HEK293 (cell line): ENCODE measurements around the gene RTBDN.

Experiments used
- BCL11B ChIP-seq: fragments of 450-650 bp; formaldehyde crosslinking; IDR thresholded peaks from 2 replicates; pipeline ENCODE4 v1.5.1; 2016; ENCODE audit warnings: low read depth, missing biosample characterization, missing genetic modification characterization
- GLIS1 ChIP-seq: fragments of 450-650 bp; formaldehyde crosslinking; IDR thresholded peaks from 2 replicates; pipeline ENCODE4 v1.5.1; 2016; ENCODE audit warnings: missing biosample characterization, missing genetic modification characterization
- KLF9 ChIP-seq: fragments of 450-650 bp; formaldehyde crosslinking; IDR thresholded peaks from 2 replicates; pipeline ENCODE4 v1.5.1; 2016; ENCODE audit warnings: missing biosample characterization, missing genetic modification characterization, low read depth
- PRDM1 ChIP-seq: fragments of 450-650 bp; formaldehyde crosslinking; IDR thresholded peaks from 2 replicates; pipeline ENCODE4; 2016; ENCODE audit warnings: missing biosample characterization, missing genetic modification characterization
- SCRT1 ChIP-seq: fragments of 450-650 bp; formaldehyde crosslinking; IDR thresholded peaks from 2 replicates; pipeline ENCODE4 v1.5.1; 2016; ENCODE audit warnings: missing biosample characterization, missing genetic modification characterization, borderline replicate concordance
- ZBTB20 ChIP-seq: fragments of 450-650 bp; formaldehyde crosslinking; IDR thresholded peaks from 2 replicates; pipeline ENCODE4 v1.5.1; 2016; ENCODE audit warnings: missing biosample characterization, missing genetic modification characterization
- ZBTB48 ChIP-seq: fragments of 450-650 bp; formaldehyde crosslinking; IDR thresholded peaks from 2 replicates; pipeline ENCODE4 v1.5.1; 2016; ENCODE audit warnings: missing biosample characterization, missing genetic modification characterization
- ZFHX2 ChIP-seq: fragments of 450-650 bp; formaldehyde crosslinking; conservative IDR thresholded peaks from 2 replicates; pipeline ENCODE4 v1.5.1; 2016; ENCODE audit warnings: missing biosample characterization, missing genetic modification characterization
- ZNF132 ChIP-seq: fragments of 450-650 bp; formaldehyde crosslinking; IDR thresholded peaks from 2 replicates; pipeline ENCODE4 v1.5.1; 2017; ENCODE audit warnings: missing biosample characterization, missing genetic modification characterization, borderline replicate concordance
- ZNF133 ChIP-seq: fragments of 450-650 bp; formaldehyde crosslinking; IDR thresholded peaks from 2 replicates; pipeline ENCODE4 v1.5.1; 2016; ENCODE audit warnings: missing biosample characterization, missing genetic modification characterization
- ZNF16 ChIP-seq: fragments of 450-650 bp; formaldehyde crosslinking; IDR thresholded peaks from 2 replicates; pipeline ENCODE4 v1.5.1; 2016; ENCODE audit warnings: low read depth, missing biosample characterization, missing genetic modification characterization
- ZNF335 ChIP-seq: fragments of 450-650 bp; formaldehyde crosslinking; conservative IDR thresholded peaks from 2 replicates; pipeline ENCODE4 v1.5.1; 2016; ENCODE audit warnings: missing biosample characterization, missing genetic modification characterization
- ZNF473 ChIP-seq: fragments of 450-650 bp; formaldehyde crosslinking; IDR thresholded peaks from 2 replicates; pipeline ENCODE4 v1.5.1; 2017; ENCODE audit warnings: missing biosample characterization, missing genetic modification characterization
- ZNF510 ChIP-seq: fragments of 450-650 bp; formaldehyde crosslinking; IDR thresholded peaks from 2 replicates; pipeline ENCODE4 v1.5.1; 2018; ENCODE audit warnings: mild to moderate bottlenecking, missing genetic modification characterization, missing biosample characterization; ENCODE audit not compliant: insufficient replicate concordance
- ZNF558 ChIP-seq: fragments of 450-650 bp; formaldehyde crosslinking; IDR thresholded peaks from 2 replicates; pipeline ENCODE4 v1.5.1; 2016; ENCODE audit warnings: missing biosample characterization, missing genetic modification characterization
- ZNF629 ChIP-seq: fragments of 450-650 bp; formaldehyde crosslinking; IDR thresholded peaks from 2 replicates; pipeline ENCODE4 v1.5.1; 2017; ENCODE audit warnings: missing biosample characterization, missing genetic modification characterization
- TF ChIP-seq, protein P1 (sequence below): fragments of 450-650 bp; formaldehyde crosslinking; IDR thresholded peaks from 2 replicates; pipeline ENCODE4 v1.5.1; 2016; ENCODE audit warnings: missing biosample characterization, missing genetic modification characterization, low read depth
- TF ChIP-seq, protein P2 (sequence below): fragments of 450-650 bp; formaldehyde crosslinking; IDR thresholded peaks from 2 replicates; pipeline ENCODE4 v1.5.1; 2016; ENCODE audit warnings: missing biosample characterization, missing genetic modification characterization
- TF ChIP-seq, protein P3 (sequence below): IDR thresholded peaks from 2 replicates; pipeline ENCODE4 v1.6.1; 2011; ENCODE audit warnings: mild to moderate bottlenecking, low read depth, low read length, borderline replicate concordance
- TF ChIP-seq, protein P4 (sequence below): fragments of 450-650 bp; formaldehyde crosslinking; IDR thresholded peaks from 2 replicates; pipeline ENCODE4 v1.5.1; 2017; ENCODE audit warnings: missing biosample characterization, missing genetic modification characterization
- TF ChIP-seq, protein P5 (sequence below): fragments of 450-650 bp; formaldehyde crosslinking; IDR thresholded peaks from 2 replicates; pipeline ENCODE4 v1.5.1; 2016; ENCODE audit warnings: missing biosample characterization, missing genetic modification characterization
- TF ChIP-seq, protein P6 (sequence below): fragments of 450-650 bp; formaldehyde crosslinking; IDR thresholded peaks from 2 replicates; pipeline ENCODE4 v1.5.1; 2016; ENCODE audit warnings: missing biosample characterization, missing genetic modification characterization
- TF ChIP-seq, protein P7 (sequence below): fragments of 450-650 bp; formaldehyde crosslinking; IDR thresholded peaks from 2 replicates; pipeline ENCODE4 v1.5.1; 2016; ENCODE audit warnings: missing biosample characterization, missing genetic modification characterization
- TF ChIP-seq, protein P8 (sequence below): fragments of 450-650 bp; formaldehyde crosslinking; IDR thresholded peaks from 2 replicates; pipeline ENCODE4 v1.5.1; 2016; ENCODE audit warnings: missing biosample characterization, missing genetic modification characterization

RTBDN gene

DNA sequence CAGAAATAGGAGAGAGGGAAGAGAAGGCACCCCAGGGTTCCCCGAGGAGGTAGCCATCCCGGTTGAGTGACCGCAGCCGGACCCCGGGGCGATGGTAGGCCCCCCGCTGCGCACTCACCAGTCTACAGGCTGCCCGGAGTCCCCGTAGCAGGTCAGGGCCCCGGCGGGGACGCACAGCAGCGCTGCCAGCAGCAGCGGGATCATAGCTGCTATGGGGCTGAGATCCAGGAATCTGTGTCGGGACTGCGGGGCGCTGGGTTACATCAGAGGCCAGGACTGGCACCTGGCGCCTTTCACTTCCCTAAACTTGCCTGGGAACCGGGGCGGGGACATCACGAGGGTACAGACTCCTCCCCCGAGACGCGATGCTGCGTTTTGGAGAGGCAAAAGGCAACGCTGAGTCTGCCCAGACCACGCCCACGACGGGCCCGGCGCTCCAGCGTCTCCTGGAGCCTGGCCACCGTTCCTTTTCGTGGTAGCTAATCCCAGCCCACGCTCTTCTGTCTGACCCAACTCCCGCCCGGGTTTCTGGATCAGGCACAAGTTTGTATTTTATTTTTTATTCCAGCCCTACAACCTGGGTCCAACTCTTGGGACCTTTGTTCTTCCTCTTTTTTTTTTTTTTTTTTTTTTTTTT is 46.9 kb upstream of the RTBDN start, which contains the start of gene DNASE2 (continued):
- TF ChIP-seq ZNF132 (tag by site-specific recombination): no peak
- peak; percentile 77 for TF ChIP-seq BCL11B (tag by site-specific recombination)
- no peak for TF ChIP-seq ZNF133 (tag by site-specific recombination)
- TF ChIP-seq PRDM1 (tag by site-specific recombination): 0 out of 2 replicates have a peak, but pooled peaks have one; percentile 5
- TF ChIP-seq ZNF335: peak; percentile 94
- TF ChIP-seq ZNF473 (tag by site-specific recombination): no peak
- TF ChIP-seq, protein P1, sequence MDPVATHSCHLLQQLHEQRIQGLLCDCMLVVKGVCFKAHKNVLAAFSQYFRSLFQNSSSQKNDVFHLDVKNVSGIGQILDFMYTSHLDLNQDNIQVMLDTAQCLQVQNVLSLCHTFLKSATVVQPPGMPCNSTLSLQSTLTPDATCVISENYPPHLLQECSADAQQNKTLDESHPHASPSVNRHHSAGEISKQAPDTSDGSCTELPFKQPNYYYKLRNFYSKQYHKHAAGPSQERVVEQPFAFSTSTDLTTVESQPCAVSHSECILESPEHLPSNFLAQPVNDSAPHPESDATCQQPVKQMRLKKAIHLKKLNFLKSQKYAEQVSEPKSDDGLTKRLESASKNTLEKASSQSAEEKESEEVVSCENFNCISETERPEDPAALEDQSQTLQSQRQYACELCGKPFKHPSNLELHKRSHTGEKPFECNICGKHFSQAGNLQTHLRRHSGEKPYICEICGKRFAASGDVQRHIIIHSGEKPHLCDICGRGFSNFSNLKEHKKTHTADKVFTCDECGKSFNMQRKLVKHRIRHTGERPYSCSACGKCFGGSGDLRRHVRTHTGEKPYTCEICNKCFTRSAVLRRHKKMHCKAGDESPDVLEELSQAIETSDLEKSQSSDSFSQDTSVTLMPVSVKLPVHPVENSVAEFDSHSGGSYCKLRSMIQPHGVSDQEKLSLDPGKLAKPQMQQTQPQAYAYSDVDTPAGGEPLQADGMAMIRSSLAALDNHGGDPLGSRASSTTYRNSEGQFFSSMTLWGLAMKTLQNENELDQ (tag by site-specific recombination): no peak
- TF ChIP-seq ZNF558 (tag by site-specific recombination): no peak
- TF ChIP-seq ZNF629 (tag by site-specific recombination): peak; percentile 75
- TF ChIP-seq KLF9 (tag by site-specific recombination): peak; percentile 93
- peak; percentile 96 for TF ChIP-seq GLIS1
- TF ChIP-seq ZNF16: no peak
- peak; percentile 72 for TF ChIP-seq ZFHX2 (tag by site-specific recombination)
- TF ChIP-seq, protein P2, sequence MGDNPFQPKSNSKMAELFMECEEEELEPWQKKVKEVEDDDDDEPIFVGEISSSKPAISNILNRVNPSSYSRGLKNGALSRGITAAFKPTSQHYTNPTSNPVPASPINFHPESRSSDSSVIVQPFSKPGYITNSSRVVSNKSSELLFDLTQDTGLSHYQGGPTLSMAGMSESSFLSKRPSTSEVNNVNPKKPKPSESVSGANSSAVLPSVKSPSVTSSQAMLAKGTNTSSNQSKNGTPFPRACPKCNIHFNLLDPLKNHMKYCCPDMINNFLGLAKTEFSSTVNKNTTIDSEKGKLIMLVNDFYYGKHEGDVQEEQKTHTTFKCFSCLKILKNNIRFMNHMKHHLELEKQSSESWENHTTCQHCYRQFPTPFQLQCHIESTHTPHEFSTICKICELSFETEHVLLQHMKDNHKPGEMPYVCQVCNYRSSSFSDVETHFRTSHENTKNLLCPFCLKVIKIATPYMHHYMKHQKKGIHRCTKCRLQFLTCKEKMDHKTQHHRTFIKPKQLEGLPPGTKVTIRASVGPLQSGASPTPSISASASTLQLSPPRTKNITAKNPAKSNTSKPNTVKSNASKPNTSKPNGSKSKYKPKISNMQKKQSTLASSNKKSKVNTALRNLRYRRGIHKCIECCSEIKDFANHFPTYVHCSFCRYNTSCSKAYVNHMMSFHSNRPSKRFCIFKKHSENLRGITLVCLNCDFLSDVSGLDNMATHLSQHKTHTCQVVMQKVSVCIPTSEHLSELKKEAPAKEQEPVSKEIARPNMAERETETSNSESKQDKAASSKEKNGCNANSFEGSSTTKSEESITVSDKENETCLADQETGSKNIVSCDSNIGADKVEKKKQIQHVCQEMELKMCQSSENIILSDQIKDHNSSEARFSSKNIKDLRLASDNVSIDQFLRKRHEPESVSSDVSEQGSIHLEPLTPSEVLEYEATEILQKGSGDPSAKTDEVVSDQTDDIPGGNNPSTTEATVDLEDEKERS (tag by site-specific recombination): no peak
- TF ChIP-seq ZBTB20: peak; percentile 97
- TF ChIP-seq, protein P3, sequence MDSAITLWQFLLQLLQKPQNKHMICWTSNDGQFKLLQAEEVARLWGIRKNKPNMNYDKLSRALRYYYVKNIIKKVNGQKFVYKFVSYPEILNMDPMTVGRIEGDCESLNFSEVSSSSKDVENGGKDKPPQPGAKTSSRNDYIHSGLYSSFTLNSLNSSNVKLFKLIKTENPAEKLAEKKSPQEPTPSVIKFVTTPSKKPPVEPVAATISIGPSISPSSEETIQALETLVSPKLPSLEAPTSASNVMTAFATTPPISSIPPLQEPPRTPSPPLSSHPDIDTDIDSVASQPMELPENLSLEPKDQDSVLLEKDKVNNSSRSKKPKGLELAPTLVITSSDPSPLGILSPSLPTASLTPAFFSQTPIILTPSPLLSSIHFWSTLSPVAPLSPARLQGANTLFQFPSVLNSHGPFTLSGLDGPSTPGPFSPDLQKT: no peak
- TF ChIP-seq, protein P4, sequence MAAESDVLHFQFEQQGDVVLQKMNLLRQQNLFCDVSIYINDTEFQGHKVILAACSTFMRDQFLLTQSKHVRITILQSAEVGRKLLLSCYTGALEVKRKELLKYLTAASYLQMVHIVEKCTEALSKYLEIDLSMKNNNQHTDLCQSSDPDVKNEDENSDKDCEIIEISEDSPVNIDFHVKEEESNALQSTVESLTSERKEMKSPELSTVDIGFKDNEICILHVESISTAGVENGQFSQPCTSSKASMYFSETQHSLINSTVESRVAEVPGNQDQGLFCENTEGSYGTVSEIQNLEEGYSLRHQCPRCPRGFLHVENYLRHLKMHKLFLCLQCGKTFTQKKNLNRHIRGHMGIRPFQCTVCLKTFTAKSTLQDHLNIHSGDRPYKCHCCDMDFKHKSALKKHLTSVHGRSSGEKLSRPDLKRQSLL (tag by site-specific recombination): peak; percentile 98
- TF ChIP-seq, protein P5, sequence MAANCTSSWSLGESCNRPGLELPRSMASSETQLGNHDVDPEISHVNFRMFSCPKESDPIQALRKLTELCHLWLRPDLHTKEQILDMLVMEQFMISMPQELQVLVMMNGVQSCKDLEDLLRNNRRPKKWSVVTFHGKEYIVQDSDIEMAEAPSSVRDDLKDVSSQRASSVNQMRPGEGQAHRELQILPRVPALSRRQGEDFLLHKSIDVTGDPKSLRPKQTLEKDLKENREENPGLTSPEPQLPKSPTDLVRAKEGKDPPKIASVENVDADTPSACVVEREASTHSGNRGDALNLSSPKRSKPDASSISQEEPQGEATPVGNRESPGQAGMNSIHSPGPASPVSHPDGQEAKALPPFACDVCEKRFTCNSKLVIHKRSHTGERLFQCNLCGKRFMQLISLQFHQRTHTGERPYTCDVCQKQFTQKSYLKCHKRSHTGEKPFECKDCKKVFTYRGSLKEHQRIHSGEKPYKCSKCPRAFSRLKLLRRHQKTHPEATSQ (tag by site-specific recombination): 0 out of 2 replicates have a peak, but pooled peaks have one; percentile 16
- TF ChIP-seq, protein P6, sequence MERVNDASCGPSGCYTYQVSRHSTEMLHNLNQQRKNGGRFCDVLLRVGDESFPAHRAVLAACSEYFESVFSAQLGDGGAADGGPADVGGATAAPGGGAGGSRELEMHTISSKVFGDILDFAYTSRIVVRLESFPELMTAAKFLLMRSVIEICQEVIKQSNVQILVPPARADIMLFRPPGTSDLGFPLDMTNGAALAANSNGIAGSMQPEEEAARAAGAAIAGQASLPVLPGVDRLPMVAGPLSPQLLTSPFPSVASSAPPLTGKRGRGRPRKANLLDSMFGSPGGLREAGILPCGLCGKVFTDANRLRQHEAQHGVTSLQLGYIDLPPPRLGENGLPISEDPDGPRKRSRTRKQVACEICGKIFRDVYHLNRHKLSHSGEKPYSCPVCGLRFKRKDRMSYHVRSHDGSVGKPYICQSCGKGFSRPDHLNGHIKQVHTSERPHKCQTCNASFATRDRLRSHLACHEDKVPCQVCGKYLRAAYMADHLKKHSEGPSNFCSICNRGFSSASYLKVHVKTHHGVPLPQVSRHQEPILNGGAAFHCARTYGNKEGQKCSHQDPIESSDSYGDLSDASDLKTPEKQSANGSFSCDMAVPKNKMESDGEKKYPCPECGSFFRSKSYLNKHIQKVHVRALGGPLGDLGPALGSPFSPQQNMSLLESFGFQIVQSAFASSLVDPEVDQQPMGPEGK (tag by site-specific recombination): 0 out of 2 replicates have a peak, but pooled peaks have one; percentile 45
- TF ChIP-seq, protein P7, sequence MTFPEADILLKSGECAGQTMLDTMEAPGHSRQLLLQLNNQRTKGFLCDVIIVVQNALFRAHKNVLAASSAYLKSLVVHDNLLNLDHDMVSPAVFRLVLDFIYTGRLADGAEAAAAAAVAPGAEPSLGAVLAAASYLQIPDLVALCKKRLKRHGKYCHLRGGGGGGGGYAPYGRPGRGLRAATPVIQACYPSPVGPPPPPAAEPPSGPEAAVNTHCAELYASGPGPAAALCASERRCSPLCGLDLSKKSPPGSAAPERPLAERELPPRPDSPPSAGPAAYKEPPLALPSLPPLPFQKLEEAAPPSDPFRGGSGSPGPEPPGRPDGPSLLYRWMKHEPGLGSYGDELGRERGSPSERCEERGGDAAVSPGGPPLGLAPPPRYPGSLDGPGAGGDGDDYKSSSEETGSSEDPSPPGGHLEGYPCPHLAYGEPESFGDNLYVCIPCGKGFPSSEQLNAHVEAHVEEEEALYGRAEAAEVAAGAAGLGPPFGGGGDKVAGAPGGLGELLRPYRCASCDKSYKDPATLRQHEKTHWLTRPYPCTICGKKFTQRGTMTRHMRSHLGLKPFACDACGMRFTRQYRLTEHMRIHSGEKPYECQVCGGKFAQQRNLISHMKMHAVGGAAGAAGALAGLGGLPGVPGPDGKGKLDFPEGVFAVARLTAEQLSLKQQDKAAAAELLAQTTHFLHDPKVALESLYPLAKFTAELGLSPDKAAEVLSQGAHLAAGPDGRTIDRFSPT (tag by site-specific recombination): peak; percentile 94
- TF ChIP-seq ZNF510 (tag by site-specific recombination): no peak
- TF ChIP-seq, protein P8, sequence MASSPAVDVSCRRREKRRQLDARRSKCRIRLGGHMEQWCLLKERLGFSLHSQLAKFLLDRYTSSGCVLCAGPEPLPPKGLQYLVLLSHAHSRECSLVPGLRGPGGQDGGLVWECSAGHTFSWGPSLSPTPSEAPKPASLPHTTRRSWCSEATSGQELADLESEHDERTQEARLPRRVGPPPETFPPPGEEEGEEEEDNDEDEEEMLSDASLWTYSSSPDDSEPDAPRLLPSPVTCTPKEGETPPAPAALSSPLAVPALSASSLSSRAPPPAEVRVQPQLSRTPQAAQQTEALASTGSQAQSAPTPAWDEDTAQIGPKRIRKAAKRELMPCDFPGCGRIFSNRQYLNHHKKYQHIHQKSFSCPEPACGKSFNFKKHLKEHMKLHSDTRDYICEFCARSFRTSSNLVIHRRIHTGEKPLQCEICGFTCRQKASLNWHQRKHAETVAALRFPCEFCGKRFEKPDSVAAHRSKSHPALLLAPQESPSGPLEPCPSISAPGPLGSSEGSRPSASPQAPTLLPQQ (tag by site-specific recombination): peak; percentile 68
- peak; percentile 27; the same call in 1 of the 2 replicates for TF ChIP-seq ZBTB48 (tag by site-specific recombination)
- no peak for TF ChIP-seq SCRT1 (tag by site-specific recombination)
